K562 (cell line): ENCODE measurements around the gene NSG2.

Source experiments
- CREM ChIP-seq: IDR thresholded peaks from 2 replicates; pipeline ENCODE4 v1.6.1; 2014; ENCODE audit warnings: antibody characterized with exemption, low read depth
- ELF1 ChIP-seq: fragments of 200-800 bp; sonication (Bioruptor generic); IDR thresholded peaks from 2 replicates; pipeline ENCODE4 v1.6.1; 2016; ENCODE audit warnings: missing genetic modification characterization, missing compliant biosample characterization
- EZH2 ChIP-seq: IDR thresholded peaks from 2 replicates; pipeline ENCODE4 v1.6.1; 2012; ENCODE audit warnings: low read depth, mild to moderate bottlenecking, inconsistent platforms, low read length, borderline replicate concordance
- FOS ChIP-seq: IDR thresholded peaks from 3 replicates; pipeline ENCODE4 v1.6.1; 2011; ENCODE audit not compliant: insufficient read length; ENCODE audit errors: extremely low read depth
- GATAD2A ChIP-seq: fragments of 450-650 bp; IDR thresholded peaks from 2 replicates; pipeline ENCODE4 v1.6.1; 2017
- HCFC1 ChIP-seq: IDR thresholded peaks from 2 replicates; pipeline ENCODE4 v1.6.1; 2012; ENCODE audit warnings: low read depth, low read length, improper control_type of control experiment
- JUND ChIP-seq, 2 experiments: IDR thresholded peaks; 2 replicates in 1 of 2; 3 replicates in 1 of 2; pipeline ENCODE4 v1.6.1; 2011; ENCODE audit warnings: borderline replicate concordance in 2 of 2, low read depth in 2 of 2, low read length in 2 of 2, improper control_type of control experiment in 1 of 2, missing biosample characterization in 1 of 2, missing genetic modification characterization in 1 of 2, missing genetic modification reagents in 1 of 2
- MEIS2 ChIP-seq: fragments of 450-650 bp; IDR thresholded peaks from 2 replicates; pipeline ENCODE4 v1.6.1; 2014; ENCODE audit warnings: mild to moderate bottlenecking; ENCODE audit not compliant: partially characterized antibody
- POLR2A ChIP-seq: fragments of 450-650 bp; conservative IDR thresholded peaks from 2 replicates; pipeline ENCODE4 v1.6.1; 2016
- POLR2AphosphoS2 ChIP-seq: IDR thresholded peaks from 2 replicates; pipeline ENCODE4 v1.6.1; 2012; ENCODE audit warnings: low read length, improper control_type of control experiment
- SMAD4 ChIP-seq: fragments of 250-450 bp; sonication (Bioruptor Pico); conservative IDR thresholded peaks from 2 replicates; pipeline ENCODE4 v1.8.0; 2021; ENCODE audit warnings: inconsistent platforms, mild to moderate bottlenecking, moderate library complexity
- ZNF274 ChIP-seq: IDR thresholded peaks from 2 replicates; pipeline ENCODE4 v1.6.1; 2011; ENCODE audit warnings: low read depth, mild to moderate bottlenecking, low read length, moderate library complexity, borderline replicate concordance
- TF ChIP-seq, protein P1 (sequence below), 3 experiments: IDR thresholded peaks in 2 of 3; conservative IDR thresholded peaks in 1 of 3; 2 replicates each; pipeline ENCODE4 v1.5.1; 2011 to 2012; ENCODE audit warnings: low read length in 3 of 3, mild to moderate bottlenecking in 3 of 3, control low read depth in 2 of 3, improper control_type of control experiment in 1 of 3, inconsistent platforms in 1 of 3, low read depth in 1 of 3, mixed read lengths in 1 of 3, moderate library complexity in 1 of 3; ENCODE audit not compliant: insufficient read depth in 2 of 3

DNA sequence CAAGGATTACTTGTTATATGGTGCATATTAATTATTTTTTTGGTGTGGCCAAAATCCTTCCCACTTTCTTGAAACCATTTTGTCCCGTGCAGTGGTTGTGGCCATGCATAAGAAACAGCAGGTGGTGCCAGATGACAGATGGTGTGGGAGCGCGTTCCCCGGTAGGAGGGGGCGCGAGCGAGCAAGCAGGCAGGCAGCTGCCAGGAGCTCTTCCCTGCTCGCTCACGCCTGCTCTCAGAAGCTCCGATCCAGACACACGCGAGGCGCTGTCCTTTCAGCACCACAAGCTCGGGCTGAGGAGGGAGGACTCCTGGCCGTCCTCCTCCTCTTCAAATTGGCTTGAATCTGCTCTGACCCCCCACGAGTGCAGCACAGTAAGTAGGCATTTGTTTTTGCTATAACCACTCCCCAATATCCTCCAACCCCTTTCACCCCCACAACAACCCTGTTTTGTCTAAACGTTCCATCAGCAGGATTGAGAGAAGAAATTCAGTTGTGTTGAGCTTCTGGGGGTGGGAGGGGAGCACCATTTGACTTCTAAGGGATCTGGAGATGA, at the start of gene NSG2:
- TF ChIP-seq POLR2AphosphoS2, result no peak
- TF ChIP-seq, protein P1, sequence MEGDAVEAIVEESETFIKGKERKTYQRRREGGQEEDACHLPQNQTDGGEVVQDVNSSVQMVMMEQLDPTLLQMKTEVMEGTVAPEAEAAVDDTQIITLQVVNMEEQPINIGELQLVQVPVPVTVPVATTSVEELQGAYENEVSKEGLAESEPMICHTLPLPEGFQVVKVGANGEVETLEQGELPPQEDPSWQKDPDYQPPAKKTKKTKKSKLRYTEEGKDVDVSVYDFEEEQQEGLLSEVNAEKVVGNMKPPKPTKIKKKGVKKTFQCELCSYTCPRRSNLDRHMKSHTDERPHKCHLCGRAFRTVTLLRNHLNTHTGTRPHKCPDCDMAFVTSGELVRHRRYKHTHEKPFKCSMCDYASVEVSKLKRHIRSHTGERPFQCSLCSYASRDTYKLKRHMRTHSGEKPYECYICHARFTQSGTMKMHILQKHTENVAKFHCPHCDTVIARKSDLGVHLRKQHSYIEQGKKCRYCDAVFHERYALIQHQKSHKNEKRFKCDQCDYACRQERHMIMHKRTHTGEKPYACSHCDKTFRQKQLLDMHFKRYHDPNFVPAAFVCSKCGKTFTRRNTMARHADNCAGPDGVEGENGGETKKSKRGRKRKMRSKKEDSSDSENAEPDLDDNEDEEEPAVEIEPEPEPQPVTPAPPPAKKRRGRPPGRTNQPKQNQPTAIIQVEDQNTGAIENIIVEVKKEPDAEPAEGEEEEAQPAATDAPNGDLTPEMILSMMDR (IDR thresholded peaks at IDR 0.05 in 2 of 3, conservative IDR thresholded peaks at IDR 0.05 in 1 of 3; ENCODE audit: insufficient read depth in 2 of 3, low read depth in 1 of 3, low read length in 3 of 3), result peak; percentile 72 to 97 (median 85)
- TF ChIP-seq HCFC1, result no peak
- TF ChIP-seq CREM, result peak; percentile 46
- TF ChIP-seq JUND (IDR thresholded peaks at IDR 0.05; ENCODE audit: borderline replicate concordance, low read depth, low read length), result 0 out of 2 replicates have a peak, but pooled peaks have one; percentile 17
- TF ChIP-seq JUND (tag; IDR thresholded peaks at IDR 0.05; ENCODE audit: borderline replicate concordance, low read depth, low read length), result no peak; the same call in 2 of the 3 replicates
- no peak for TF ChIP-seq EZH2
- TF ChIP-seq SMAD4 (CRISPR knock-in tag), result no peak
- TF ChIP-seq MEIS2, result no peak
- TF ChIP-seq ZNF274, result no peak
- no peak for TF ChIP-seq POLR2A
- TF ChIP-seq ELF1 (tag), result no peak
- no peak for TF ChIP-seq FOS
- no peak for TF ChIP-seq GATAD2A
